Measurements from ENCODE around the gene BAAT. TPM values are rescaled to one million over a fixed set of nuclear protein-coding genes. Genes with fewer than 3 reads are reported as not detected.
A peak's percentile ranks its signal among the peaks of the same experiment; 100 is the strongest.

The BAAT gene
- total and polyA plus RNA-seq, 9 of the 15 experiments (the other 6 are each of a cell fraction or from before 2014, with no cell fraction given): 0.17 to 0.76 (median 0.32) TPM

GRCh38 chr9:101398068-101398929, 13.5 kb upstream of the BAAT start, which contains the start of the genes MRPL50 and ZNF189 (continued):
- TF ChIP-seq GMEB1 (CRISPR knock-in tag; IDR thresholded peaks at IDR 0.05): peak; percentile 88
- TF ChIP-seq SMARCA4 (IDR thresholded peaks at IDR 0.05): no peak
- 0 out of 4 replicates have a peak, but pooled peaks of 1 of the 2 experiments have one; percentile 31 for TF ChIP-seq ARNT (IDR thresholded peaks at IDR 0.05)
- TF ChIP-seq HNRNPH1 (optimal IDR thresholded peaks at IDR 0.05; ENCODE audit: low read depth, low read length): no peak
- TF ChIP-seq POU5F1 (IDR thresholded peaks at IDR 0.05; ENCODE audit: borderline replicate concordance, low read depth, low read length, partially characterized antibody): no peak
- TF ChIP-seq ZNF280B (CRISPR knock-in tag; IDR thresholded peaks at IDR 0.05): no peak
- no peak for TF ChIP-seq ZNF780A (CRISPR knock-in tag; IDR thresholded peaks at IDR 0.05)
- no peak for TF ChIP-seq YBX1 (IDR thresholded peaks at IDR 0.05)
- no peak for TF ChIP-seq NFE2 (IDR thresholded peaks at IDR 0.05; ENCODE audit: low read depth)
- no peak for TF ChIP-seq FOXK1 (CRISPR knock-in tag; IDR thresholded peaks at IDR 0.05; ENCODE audit: borderline replicate concordance)
- TF ChIP-seq ZFX (CRISPR knock-in tag; IDR thresholded peaks at IDR 0.05): 0 out of 2 replicates have a peak, but pooled peaks have one; percentile 78
- TF ChIP-seq TFE3 (CRISPR knock-in tag; IDR thresholded peaks at IDR 0.05): no peak
- TF ChIP-seq GATAD2B (IDR thresholded peaks at IDR 0.05; ENCODE audit: borderline replicate concordance): no peak
- TF ChIP-seq MXD1 (CRISPR knock-in tag; IDR thresholded peaks at IDR 0.05; ENCODE audit: borderline replicate concordance, poor library complexity, severe bottlenecking): no peak
- no peak for TF ChIP-seq PCBP2 (IDR thresholded peaks at IDR 0.05; ENCODE audit: low read depth, low read length, poor library complexity, severe bottlenecking)
- no peak for TF ChIP-seq SP2 (IDR thresholded peaks at IDR 0.05; ENCODE audit: extremely low read depth, low read depth, low read length, poor library complexity, severe bottlenecking)
- no peak for TF ChIP-seq CC2D1A (IDR thresholded peaks at IDR 0.05)
- TF ChIP-seq IRF1 (CRISPR knock-in tag; IDR thresholded peaks at IDR 0.05; ENCODE audit: borderline replicate concordance): no peak
- peak; percentile 85 for TF ChIP-seq RBBP5 (IDR thresholded peaks at IDR 0.05; ENCODE audit: borderline replicate concordance, insufficient read depth, low read length, poor library complexity, severe bottlenecking)
- no peak for TF ChIP-seq MCM7 (IDR thresholded peaks at IDR 0.05)

Data from K562 (cell line).